WTC11 (cell line): ENCODE results near the gene ERC2. TPM values are rescaled to one million over a fixed set of nuclear protein-coding genes. Genes with fewer than 3 reads are reported as not detected.

Experiments used
- ATAC-seq: fragments of 200-7000 bp; cut with Tn5 transposase; 2 replicates; pipeline ENCODE4 v1.10.0; 2021; ENCODE audit warnings: mild to moderate bottlenecking, moderate library complexity
- CTCF ChIA-PET: fragments of 300-600 bp; sonication (Branson Sonifier 250); formaldehyde crosslinking; loops from one replicate; lab custom pipeline; 2021; ENCODE audit warnings: antibody characterized with exemption; lab: Charles Lee
- POLR2A ChIA-PET: fragments of 350-600 bp; sonication (Branson Sonifier 250); formaldehyde crosslinking; loops from one replicate; lab custom pipeline; 2021; ENCODE audit warnings: antibody characterized with exemption; lab: Charles Lee
- DNase-seq: peaks from one replicate; pipeline ENCODE4 v3.0.0; 2021; ENCODE audit warnings: low spot score
- H3K27ac Mint-ChIP-seq: 2 replicates; pipeline ENCODE4 v1.8.0; 2021; ENCODE audit warnings: mixed read lengths
- H3K27me3 Mint-ChIP-seq: 2 replicates; pipeline ENCODE4 v1.8.0; 2021; ENCODE audit warnings: low read depth, mild to moderate bottlenecking, moderate library complexity, mixed read lengths
- H3K36me3 Mint-ChIP-seq: 2 replicates; pipeline ENCODE4 v1.8.0; 2021; ENCODE audit warnings: mixed read lengths
- H3K4me1 Mint-ChIP-seq: 2 replicates; pipeline ENCODE4 v1.8.0; 2022; ENCODE audit warnings: mixed read lengths
- H3K4me3 Mint-ChIP-seq: 2 replicates; pipeline ENCODE4 v1.8.0; 2021; ENCODE audit warnings: mild to moderate bottlenecking, moderate library complexity, mixed read lengths
- H3K9me3 Mint-ChIP-seq: 2 replicates; pipeline ENCODE4 v1.8.0; 2021; ENCODE audit warnings: mixed read lengths
- CBFB ChIP-seq: sonication (generic); formaldehyde crosslinking; IDR thresholded peaks from 2 replicates; pipeline ENCODE4 v1.8.1; 2022; ENCODE audit warnings: mild to moderate bottlenecking, low read depth, missing genetic modification reagents
- ESRRA ChIP-seq: sonication (generic); formaldehyde crosslinking; IDR thresholded peaks from 2 replicates; pipeline ENCODE4 v1.8.1; 2022; ENCODE audit warnings: mild to moderate bottlenecking, missing genetic modification reagents, borderline replicate concordance
- HMGXB4 ChIP-seq: sonication (generic); formaldehyde crosslinking; IDR thresholded peaks from 2 replicates; pipeline ENCODE4 v1.8.1; 2023; ENCODE audit warnings: mild to moderate bottlenecking, moderate library complexity, missing genetic modification reagents
- PRRX2 ChIP-seq: fragments of 250-450 bp; sonication (Bioruptor Pico); IDR thresholded peaks from 2 replicates; pipeline ENCODE4 v1.8.0; 2021; ENCODE audit warnings: mild to moderate bottlenecking
- SOX15 ChIP-seq: fragments of 250-450 bp; sonication (Bioruptor Pico); IDR thresholded peaks from 2 replicates; pipeline ENCODE4 v1.9.0; 2021; ENCODE audit warnings: mild to moderate bottlenecking
- STAT6 ChIP-seq: sonication (generic); formaldehyde crosslinking; conservative IDR thresholded peaks from 2 replicates; pipeline ENCODE4 v1.8.1; 2023; ENCODE audit warnings: mild to moderate bottlenecking, low read depth, missing genetic modification reagents, moderate library complexity
- TCF7 ChIP-seq: sonication (generic); formaldehyde crosslinking; IDR thresholded peaks from 2 replicates; pipeline ENCODE4 v1.8.0; 2022; ENCODE audit warnings: mild to moderate bottlenecking, low read depth, missing genetic modification reagents, moderate library complexity
- ZNF281 ChIP-seq: sonication (generic); formaldehyde crosslinking; IDR thresholded peaks from 2 replicates; pipeline ENCODE4 v1.8.0; 2023; ENCODE audit warnings: mild to moderate bottlenecking, missing genetic modification reagents
- ZNF423 ChIP-seq: fragments of 250-450 bp; sonication (Bioruptor Pico); IDR thresholded peaks from 2 replicates; pipeline ENCODE4 v2.1.2; 2022; ENCODE audit warnings: mild to moderate bottlenecking, moderate library complexity
- total RNA-seq: library from RNA; stranded (reverse); gene quantifications from 3 replicates; pipeline ENCODE4 v1.2.3, GENCODE V29; 2021
- TF ChIP-seq, protein P1 (sequence below): sonication (generic); formaldehyde crosslinking; IDR thresholded peaks from 2 replicates; pipeline ENCODE4 v1.8.1; 2023; ENCODE audit warnings: mild to moderate bottlenecking, missing genetic modification reagents
- TF ChIP-seq, protein P2 (sequence below): fragments of 200-600 bp; IDR thresholded peaks from 2 replicates; pipeline ENCODE4 v1.8.0; 2022; ENCODE audit warnings: antibody characterized with exemption
- TF ChIP-seq, protein P3 (sequence below): sonication (generic); formaldehyde crosslinking; IDR thresholded peaks from 2 replicates; pipeline ENCODE4 v1.8.0; 2022; ENCODE audit warnings: mild to moderate bottlenecking, missing genetic modification reagents
- TF ChIP-seq, protein P4 (sequence below): sonication (generic); formaldehyde crosslinking; IDR thresholded peaks from 2 replicates; pipeline ENCODE4 v1.8.1; 2023; ENCODE audit warnings: mild to moderate bottlenecking, missing genetic modification reagents, moderate library complexity
- TF ChIP-seq, protein P5 (sequence below): fragments of 250-450 bp; sonication (Bioruptor Pico); IDR thresholded peaks from 2 replicates; pipeline ENCODE4 v1.9.0; 2021; ENCODE audit warnings: mild to moderate bottlenecking
- TF ChIP-seq, protein P6 (sequence below): fragments of 250-450 bp; sonication (Bioruptor Pico); IDR thresholded peaks from 2 replicates; pipeline ENCODE4 v1.9.0; 2021; ENCODE audit warnings: moderate library complexity, mild to moderate bottlenecking, inconsistent platforms, borderline replicate concordance
- TF ChIP-seq, protein P7 (sequence below): sonication (generic); formaldehyde crosslinking; IDR thresholded peaks from 2 replicates; pipeline ENCODE4 v1.8.1; 2022; ENCODE audit warnings: mild to moderate bottlenecking, missing genetic modification reagents, moderate library complexity, borderline replicate concordance

ERC2 gene
- total RNA-seq, 1 experiment from 2014 or later: 23.5 TPM

DNA sequence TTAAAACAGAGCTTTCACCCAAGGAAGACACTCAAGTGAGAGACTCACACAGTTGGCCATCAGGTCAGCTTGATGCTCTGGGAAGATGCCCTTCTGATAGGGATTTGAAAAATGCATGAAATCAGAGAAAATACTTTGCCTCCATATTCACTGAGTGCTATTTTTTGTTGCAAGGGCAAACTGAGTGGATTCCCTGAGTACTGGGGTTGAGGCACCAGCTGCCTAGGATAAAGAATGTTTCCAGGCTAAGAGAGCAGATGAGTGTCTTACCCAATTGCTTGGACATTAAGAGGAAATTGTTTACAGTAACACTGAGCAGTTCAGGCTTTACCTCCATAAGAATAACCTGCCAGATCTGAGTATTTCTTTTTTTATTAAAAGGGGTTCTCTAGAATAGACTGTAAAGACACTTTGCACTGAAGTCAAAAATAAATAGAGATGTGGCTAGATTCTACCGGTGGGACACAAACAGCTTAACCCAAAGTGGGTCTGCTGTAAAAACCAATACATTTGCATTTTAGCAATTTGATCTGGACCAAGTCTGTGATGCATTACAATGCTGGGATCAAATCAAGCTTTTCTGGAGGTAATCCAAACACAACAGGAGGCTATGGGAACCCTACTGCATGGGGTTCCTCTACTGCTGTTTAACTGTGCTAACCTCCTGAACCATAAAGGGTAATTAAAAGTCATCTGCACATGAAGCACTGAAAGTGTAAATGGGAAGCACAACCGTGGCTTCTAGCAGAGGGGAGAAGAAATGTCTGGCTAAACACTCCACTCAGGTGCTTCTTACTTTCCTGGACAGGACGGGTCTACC lies 742.4 kb downstream of the ERC2 start (continued):
- TF ChIP-seq, protein P1, sequence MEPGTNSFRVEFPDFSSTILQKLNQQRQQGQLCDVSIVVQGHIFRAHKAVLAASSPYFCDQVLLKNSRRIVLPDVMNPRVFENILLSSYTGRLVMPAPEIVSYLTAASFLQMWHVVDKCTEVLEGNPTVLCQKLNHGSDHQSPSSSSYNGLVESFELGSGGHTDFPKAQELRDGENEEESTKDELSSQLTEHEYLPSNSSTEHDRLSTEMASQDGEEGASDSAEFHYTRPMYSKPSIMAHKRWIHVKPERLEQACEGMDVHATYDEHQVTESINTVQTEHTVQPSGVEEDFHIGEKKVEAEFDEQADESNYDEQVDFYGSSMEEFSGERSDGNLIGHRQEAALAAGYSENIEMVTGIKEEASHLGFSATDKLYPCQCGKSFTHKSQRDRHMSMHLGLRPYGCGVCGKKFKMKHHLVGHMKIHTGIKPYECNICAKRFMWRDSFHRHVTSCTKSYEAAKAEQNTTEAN (CRISPR knock-in tag): no peak
- TF ChIP-seq, all 79 proteins: peak for 0

- ChIA-PET POLR2A (no interaction called here), CTCF (no interaction called here)
- Mint-ChIP-seq H3K4me1 (peaks cover 41% of the 10 kb centered on the region), H3K27me3 (no peaks in the 10 kb centered on the region), H3K27ac (no peak overlapping the region), H3K4me3 (no peak overlapping the region), H3K36me3 (no peaks in the 10 kb centered on the region), H3K9me3 (no peaks in the 10 kb centered on the region)
- no peak for ATAC-seq
- DNase-seq: no peak
- TF ChIP-seq PRRX2 (CRISPR knock-in tag) (no peak), ZNF423 (CRISPR knock-in tag) (no peak), TCF7 (CRISPR knock-in tag) (no peak), ESRRA (CRISPR knock-in tag) (no peak), CBFB (CRISPR knock-in tag) (no peak), HMGXB4 (no peak), SOX15 (CRISPR knock-in tag) (no peak), ZNF281 (CRISPR knock-in tag) (no peak), STAT6 (CRISPR knock-in tag) (no peak)
- TF ChIP-seq, protein P2, sequence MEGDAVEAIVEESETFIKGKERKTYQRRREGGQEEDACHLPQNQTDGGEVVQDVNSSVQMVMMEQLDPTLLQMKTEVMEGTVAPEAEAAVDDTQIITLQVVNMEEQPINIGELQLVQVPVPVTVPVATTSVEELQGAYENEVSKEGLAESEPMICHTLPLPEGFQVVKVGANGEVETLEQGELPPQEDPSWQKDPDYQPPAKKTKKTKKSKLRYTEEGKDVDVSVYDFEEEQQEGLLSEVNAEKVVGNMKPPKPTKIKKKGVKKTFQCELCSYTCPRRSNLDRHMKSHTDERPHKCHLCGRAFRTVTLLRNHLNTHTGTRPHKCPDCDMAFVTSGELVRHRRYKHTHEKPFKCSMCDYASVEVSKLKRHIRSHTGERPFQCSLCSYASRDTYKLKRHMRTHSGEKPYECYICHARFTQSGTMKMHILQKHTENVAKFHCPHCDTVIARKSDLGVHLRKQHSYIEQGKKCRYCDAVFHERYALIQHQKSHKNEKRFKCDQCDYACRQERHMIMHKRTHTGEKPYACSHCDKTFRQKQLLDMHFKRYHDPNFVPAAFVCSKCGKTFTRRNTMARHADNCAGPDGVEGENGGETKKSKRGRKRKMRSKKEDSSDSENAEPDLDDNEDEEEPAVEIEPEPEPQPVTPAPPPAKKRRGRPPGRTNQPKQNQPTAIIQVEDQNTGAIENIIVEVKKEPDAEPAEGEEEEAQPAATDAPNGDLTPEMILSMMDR: no peak
- TF ChIP-seq, protein P3, sequence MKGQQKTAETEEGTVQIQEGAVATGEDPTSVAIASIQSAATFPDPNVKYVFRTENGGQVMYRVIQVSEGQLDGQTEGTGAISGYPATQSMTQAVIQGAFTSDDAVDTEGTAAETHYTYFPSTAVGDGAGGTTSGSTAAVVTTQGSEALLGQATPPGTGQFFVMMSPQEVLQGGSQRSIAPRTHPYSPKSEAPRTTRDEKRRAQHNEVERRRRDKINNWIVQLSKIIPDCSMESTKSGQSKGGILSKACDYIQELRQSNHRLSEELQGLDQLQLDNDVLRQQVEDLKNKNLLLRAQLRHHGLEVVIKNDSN (CRISPR knock-in tag): no peak
- TF ChIP-seq, protein P4, sequence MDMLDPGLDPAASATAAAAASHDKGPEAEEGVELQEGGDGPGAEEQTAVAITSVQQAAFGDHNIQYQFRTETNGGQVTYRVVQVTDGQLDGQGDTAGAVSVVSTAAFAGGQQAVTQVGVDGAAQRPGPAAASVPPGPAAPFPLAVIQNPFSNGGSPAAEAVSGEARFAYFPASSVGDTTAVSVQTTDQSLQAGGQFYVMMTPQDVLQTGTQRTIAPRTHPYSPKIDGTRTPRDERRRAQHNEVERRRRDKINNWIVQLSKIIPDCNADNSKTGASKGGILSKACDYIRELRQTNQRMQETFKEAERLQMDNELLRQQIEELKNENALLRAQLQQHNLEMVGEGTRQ (CRISPR knock-in tag): no peak
- TF ChIP-seq, protein P5, sequence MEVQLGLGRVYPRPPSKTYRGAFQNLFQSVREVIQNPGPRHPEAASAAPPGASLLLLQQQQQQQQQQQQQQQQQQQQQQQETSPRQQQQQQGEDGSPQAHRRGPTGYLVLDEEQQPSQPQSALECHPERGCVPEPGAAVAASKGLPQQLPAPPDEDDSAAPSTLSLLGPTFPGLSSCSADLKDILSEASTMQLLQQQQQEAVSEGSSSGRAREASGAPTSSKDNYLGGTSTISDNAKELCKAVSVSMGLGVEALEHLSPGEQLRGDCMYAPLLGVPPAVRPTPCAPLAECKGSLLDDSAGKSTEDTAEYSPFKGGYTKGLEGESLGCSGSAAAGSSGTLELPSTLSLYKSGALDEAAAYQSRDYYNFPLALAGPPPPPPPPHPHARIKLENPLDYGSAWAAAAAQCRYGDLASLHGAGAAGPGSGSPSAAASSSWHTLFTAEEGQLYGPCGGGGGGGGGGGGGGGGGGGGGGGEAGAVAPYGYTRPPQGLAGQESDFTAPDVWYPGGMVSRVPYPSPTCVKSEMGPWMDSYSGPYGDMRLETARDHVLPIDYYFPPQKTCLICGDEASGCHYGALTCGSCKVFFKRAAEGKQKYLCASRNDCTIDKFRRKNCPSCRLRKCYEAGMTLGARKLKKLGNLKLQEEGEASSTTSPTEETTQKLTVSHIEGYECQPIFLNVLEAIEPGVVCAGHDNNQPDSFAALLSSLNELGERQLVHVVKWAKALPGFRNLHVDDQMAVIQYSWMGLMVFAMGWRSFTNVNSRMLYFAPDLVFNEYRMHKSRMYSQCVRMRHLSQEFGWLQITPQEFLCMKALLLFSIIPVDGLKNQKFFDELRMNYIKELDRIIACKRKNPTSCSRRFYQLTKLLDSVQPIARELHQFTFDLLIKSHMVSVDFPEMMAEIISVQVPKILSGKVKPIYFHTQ (CRISPR knock-in tag): no peak
- TF ChIP-seq, protein P6, sequence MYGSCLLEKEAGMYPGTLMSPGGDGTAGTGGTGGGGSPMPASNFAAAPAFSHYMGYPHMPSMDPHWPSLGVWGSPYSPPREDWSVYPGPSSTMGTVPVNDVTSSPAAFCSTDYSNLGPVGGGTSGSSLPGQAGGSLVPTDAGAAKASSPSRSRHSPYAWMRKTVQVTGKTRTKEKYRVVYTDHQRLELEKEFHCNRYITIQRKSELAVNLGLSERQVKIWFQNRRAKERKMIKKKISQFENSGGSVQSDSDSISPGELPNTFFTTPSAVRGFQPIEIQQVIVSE (CRISPR knock-in tag): no peak
- TF ChIP-seq, protein P7, sequence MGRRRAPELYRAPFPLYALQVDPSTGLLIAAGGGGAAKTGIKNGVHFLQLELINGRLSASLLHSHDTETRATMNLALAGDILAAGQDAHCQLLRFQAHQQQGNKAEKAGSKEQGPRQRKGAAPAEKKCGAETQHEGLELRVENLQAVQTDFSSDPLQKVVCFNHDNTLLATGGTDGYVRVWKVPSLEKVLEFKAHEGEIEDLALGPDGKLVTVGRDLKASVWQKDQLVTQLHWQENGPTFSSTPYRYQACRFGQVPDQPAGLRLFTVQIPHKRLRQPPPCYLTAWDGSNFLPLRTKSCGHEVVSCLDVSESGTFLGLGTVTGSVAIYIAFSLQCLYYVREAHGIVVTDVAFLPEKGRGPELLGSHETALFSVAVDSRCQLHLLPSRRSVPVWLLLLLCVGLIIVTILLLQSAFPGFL (CRISPR knock-in tag): no peak
Measured at GRCh38 chr3:55724821-55725220, 743.4 kb downstream of the ERC2 start.
